Testis (tissue), 2 donors: ENCODE measurements around the gene CRLF3.

Experiments
- POLR2A ChIP-seq: fragments of 450-650 bp; IDR thresholded peaks from one replicate; pipeline ENCODE4 v1.6.1; 2017; ENCODE audit warnings: antibody characterized with exemption, mild to moderate bottlenecking, moderate library complexity
- TF ChIP-seq, protein P1 (sequence below), 3 experiments: fragments of 450-650 bp in 2 of 3; fragments of 200-600 bp in 1 of 3; sonication (generic) in 1 of 3; IDR thresholded peaks; one replicate each; pipeline ENCODE4 v1.5.1; 2016 to 2019; ENCODE audit warnings: antibody characterized with exemption in 3 of 3, mild to moderate bottlenecking in 2 of 3, moderate library complexity in 1 of 3

DNA sequence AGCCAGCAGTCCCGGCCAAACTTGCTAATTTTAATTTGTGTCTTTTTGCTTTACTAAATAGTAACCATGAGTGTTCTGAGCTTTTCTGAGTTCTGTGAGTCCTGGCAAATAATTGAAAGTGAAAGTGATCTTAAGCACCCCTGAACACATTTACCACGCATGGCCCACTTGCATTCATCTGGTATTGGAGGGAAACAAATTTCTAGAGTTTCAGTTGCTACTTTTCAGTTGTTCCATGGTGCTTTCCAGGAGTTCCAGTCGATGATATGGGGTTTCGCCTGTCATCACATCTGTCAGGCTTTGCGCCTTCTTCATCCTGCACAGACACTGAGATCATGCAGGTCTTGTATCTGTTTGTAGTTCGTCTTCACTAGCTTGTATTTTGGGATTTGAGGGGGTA lies 44.1 kb downstream of the CRLF3 start:
- TF ChIP-seq, protein P1, sequence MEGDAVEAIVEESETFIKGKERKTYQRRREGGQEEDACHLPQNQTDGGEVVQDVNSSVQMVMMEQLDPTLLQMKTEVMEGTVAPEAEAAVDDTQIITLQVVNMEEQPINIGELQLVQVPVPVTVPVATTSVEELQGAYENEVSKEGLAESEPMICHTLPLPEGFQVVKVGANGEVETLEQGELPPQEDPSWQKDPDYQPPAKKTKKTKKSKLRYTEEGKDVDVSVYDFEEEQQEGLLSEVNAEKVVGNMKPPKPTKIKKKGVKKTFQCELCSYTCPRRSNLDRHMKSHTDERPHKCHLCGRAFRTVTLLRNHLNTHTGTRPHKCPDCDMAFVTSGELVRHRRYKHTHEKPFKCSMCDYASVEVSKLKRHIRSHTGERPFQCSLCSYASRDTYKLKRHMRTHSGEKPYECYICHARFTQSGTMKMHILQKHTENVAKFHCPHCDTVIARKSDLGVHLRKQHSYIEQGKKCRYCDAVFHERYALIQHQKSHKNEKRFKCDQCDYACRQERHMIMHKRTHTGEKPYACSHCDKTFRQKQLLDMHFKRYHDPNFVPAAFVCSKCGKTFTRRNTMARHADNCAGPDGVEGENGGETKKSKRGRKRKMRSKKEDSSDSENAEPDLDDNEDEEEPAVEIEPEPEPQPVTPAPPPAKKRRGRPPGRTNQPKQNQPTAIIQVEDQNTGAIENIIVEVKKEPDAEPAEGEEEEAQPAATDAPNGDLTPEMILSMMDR (IDR thresholded peaks at IDR 0.05): no peak
- no peak for TF ChIP-seq POLR2A
